Activated B cell treated with CpG ODN at 0.5 μM for 24 hours (primary cell): Measurements from ENCODE around the gene ASTN2. TPM values are rescaled to one million over a fixed set of nuclear protein-coding genes. Genes with fewer than 3 reads are reported as not detected.
A peak's percentile ranks its signal among the peaks of the same experiment; 100 is the strongest.

Experiments
- ATAC-seq: fragments of 200-7000 bp; cut with Tn5 transposase; one replicate; pipeline ENCODE4 v1.10.0; 2021; ENCODE audit warnings: low read depth, mild to moderate bottlenecking, moderate library complexity
- CTCF ChIA-PET: fragments of 350-600 bp; sonication (Branson Sonifier 250); formaldehyde crosslinking; loops from one replicate; lab custom pipeline; 2021; ENCODE audit warnings: antibody characterized with exemption; lab: Charles Lee
- POLR2A ChIA-PET: fragments of 350-600 bp; sonication (Branson Sonifier 250); formaldehyde crosslinking; loops from one replicate; lab custom pipeline; 2021; ENCODE audit warnings: antibody characterized with exemption; lab: Charles Lee
- DNase-seq: peaks from one replicate; pipeline ENCODE4 v3.0.0; 2022
- H3K27ac Mint-ChIP-seq: one replicate; pipeline ENCODE4 v1.8.0; 2020; ENCODE audit warnings: mixed read lengths
- H3K27me3 Mint-ChIP-seq: one replicate; pipeline ENCODE4 v1.8.0; 2021; ENCODE audit warnings: mixed read lengths
- H3K36me3 Mint-ChIP-seq: one replicate; pipeline ENCODE4 v1.8.0; 2021; ENCODE audit warnings: low read depth, mixed read lengths
- H3K4me1 Mint-ChIP-seq: one replicate; pipeline ENCODE4 v1.8.0; 2021; ENCODE audit warnings: mixed read lengths
- H3K4me3 Mint-ChIP-seq: one replicate; pipeline ENCODE4 v1.8.0; 2020; ENCODE audit warnings: mild to moderate bottlenecking, mixed read lengths
- H3K9me3 Mint-ChIP-seq: one replicate; pipeline ENCODE4 v1.8.0; 2020; ENCODE audit warnings: mixed read lengths
- intact Hi-C: fragments of 100-400 bp; cut with micrococcal nuclease; formaldehyde crosslinking; loops from one replicate; pipeline ENCODE4 v1.15.1; 2024
- total RNA-seq: library from RNA; stranded (reverse); gene quantifications from 2 replicates; pipeline ENCODE4 v1.2.3, GENCODE V29; 2022
- TF ChIP-seq, protein P1 (sequence below): fragments of 200-600 bp; IDR thresholded peaks from one replicate; pipeline ENCODE4 v1.8.0; 2022; ENCODE audit warnings: antibody characterized with exemption, mild to moderate bottlenecking

The ASTN2 gene
- total RNA-seq, 1 donor from 2014 or later = 2.3 TPM

DNA sequence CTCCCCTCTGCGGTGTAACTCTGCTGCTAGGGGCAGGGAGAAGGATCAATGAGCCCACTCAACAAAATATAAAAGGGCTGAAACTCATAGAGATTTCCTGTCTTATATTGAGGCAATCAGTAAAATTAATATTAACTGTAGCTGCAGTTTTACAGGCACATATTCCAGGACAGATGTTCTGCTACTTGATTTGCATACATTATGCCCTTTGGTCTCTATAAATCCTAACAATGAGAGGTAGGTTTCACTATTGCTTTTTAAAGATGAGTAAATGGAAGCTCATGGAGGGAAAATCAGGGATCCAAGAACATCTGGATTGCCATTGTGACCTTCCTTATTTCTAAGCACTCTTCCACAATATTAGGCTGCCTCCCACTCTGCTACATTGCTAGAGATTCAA lies 751.3 kb downstream of the ASTN2 start:
- H3K36me3 Mint-ChIP-seq = no peaks in the 10 kb centered on the region
- no peak overlapping the region for H3K4me3 Mint-ChIP-seq
- ATAC-seq (no peak), DNase-seq (no peak)
- CTCF ChIA-PET = no interaction called here
- H3K27me3 Mint-ChIP-seq = no peaks in the 10 kb centered on the region
- H3K27ac Mint-ChIP-seq = no peak overlapping the region
- POLR2A ChIA-PET = no interaction called here
- intact Hi-C loops = loop anchor here (10.0 kb wide), 1 partner anchor 1649 kb away; no protein-coding TSS in a partner anchor
- TF ChIP-seq, protein P1, sequence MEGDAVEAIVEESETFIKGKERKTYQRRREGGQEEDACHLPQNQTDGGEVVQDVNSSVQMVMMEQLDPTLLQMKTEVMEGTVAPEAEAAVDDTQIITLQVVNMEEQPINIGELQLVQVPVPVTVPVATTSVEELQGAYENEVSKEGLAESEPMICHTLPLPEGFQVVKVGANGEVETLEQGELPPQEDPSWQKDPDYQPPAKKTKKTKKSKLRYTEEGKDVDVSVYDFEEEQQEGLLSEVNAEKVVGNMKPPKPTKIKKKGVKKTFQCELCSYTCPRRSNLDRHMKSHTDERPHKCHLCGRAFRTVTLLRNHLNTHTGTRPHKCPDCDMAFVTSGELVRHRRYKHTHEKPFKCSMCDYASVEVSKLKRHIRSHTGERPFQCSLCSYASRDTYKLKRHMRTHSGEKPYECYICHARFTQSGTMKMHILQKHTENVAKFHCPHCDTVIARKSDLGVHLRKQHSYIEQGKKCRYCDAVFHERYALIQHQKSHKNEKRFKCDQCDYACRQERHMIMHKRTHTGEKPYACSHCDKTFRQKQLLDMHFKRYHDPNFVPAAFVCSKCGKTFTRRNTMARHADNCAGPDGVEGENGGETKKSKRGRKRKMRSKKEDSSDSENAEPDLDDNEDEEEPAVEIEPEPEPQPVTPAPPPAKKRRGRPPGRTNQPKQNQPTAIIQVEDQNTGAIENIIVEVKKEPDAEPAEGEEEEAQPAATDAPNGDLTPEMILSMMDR = no peak
- no peaks in the 10 kb centered on the region for H3K9me3 Mint-ChIP-seq
- no peaks in the 10 kb centered on the region for H3K4me1 Mint-ChIP-seq

DNA sequence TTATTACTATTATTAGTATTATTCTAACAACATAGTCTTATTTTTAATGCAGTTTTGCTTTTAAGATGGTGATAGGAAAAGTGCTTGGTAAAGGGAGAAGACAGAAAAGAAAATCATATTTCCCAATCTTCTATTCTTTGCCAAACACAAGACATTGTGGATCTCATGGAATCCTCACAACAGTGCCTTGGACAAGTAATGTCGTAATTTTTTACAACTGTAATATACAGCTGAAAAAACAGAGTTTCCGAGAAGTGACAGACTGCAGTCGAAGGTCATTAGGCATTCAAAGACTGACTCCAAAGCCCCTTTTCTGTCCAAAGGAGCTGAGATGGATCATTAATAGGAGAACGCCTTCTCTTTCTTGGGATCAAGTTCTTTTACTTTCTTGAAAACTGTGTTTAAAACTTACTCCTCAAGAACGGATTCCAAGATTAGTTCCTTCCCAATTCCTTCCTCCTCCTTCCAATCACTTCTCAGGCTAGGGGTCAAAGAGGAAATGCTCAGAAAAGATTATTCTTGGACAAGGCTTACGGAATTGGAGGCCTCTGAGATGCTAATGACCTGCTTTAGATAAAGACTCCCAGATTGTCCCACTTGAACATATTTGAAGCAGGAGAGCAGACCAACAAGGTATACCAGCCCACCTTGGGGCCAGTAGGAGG lies 752.1 kb downstream of the ASTN2 start:
- ChIA-PET CTCF (no interaction called here), POLR2A (no interaction called here)
- Mint-ChIP-seq H3K4me1 (no peaks in the 10 kb centered on the region), H3K36me3 (no peaks in the 10 kb centered on the region), H3K27ac (no peak overlapping the region), H3K27me3 (no peaks in the 10 kb centered on the region), H3K4me3 (no peak overlapping the region), H3K9me3 (no peaks in the 10 kb centered on the region)
- no peak for ATAC-seq
- intact Hi-C loops = loop anchor here (10.0 kb wide), 1 partner anchor 1648 kb away; no protein-coding TSS in a partner anchor
- no peak for DNase-seq
- TF ChIP-seq, protein P1 = no peak

DNA sequence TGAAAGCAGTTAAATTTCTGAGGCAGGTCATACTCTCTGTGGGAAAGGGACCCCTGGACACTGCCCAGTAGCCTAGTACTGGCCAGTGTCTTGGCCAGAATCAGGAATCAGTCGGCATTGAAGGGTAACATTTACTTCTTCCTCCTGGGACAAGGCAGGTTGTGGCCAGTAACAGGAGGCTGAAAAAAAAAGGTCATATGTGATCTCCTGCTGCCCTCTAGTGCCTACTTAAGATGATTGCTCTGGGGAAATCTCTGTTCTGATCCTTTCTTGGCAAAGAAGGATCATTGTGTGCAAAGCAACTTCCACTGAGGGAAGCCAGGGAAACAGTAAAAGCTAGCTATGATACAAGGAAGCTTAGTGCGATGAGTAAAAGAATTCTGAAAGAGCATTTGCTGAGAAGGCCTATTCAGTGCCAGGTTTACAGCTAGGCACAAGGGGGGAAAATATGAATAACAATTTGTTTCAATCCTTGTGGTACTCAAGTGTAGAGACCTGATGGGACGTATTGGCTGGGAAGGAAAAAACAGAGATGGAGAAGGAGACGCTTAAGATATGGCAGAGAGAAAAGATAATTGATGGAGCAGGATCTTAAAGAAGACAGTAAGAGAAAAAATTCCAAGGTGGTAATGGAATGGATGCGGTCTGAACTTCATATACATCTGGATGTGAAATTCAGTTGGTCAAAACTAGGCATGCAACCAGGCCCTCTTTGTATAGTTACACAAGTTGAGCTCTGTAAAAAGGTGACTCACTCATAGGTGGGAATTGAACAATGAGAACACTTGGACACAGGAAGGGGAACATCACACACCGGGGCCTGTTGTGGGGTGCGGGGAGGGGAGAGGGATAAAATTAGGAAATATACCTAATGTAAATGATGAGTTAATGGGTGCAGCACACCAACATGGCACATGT lies 753.6 kb downstream of the ASTN2 start:
- ChIA-PET POLR2A (no interaction called here), CTCF (interaction anchor here (0.5 to 1.2 kb wide), 5 partner anchors 12 to 1708 kb away, joined by 3 to 4 read pairs (median 3); no protein-coding TSS in a partner anchor)
- H3K27ac Mint-ChIP-seq = no peak overlapping the region
- ATAC-seq (peak; percentile 49), DNase-seq (no peak)
- no peak overlapping the region for H3K4me3 Mint-ChIP-seq
- TF ChIP-seq, protein P1 = no peak
- intact Hi-C loops = loop anchor here (1.0 to 10.0 kb wide), 3 partner anchors 166 to 1922 kb away; no protein-coding TSS in a partner anchor
- H3K27me3 Mint-ChIP-seq = no peaks in the 10 kb centered on the region
- H3K9me3 Mint-ChIP-seq = no peaks in the 10 kb centered on the region
- no peaks in the 10 kb centered on the region for H3K4me1 Mint-ChIP-seq
- H3K36me3 Mint-ChIP-seq = no peaks in the 10 kb centered on the region

DNA sequence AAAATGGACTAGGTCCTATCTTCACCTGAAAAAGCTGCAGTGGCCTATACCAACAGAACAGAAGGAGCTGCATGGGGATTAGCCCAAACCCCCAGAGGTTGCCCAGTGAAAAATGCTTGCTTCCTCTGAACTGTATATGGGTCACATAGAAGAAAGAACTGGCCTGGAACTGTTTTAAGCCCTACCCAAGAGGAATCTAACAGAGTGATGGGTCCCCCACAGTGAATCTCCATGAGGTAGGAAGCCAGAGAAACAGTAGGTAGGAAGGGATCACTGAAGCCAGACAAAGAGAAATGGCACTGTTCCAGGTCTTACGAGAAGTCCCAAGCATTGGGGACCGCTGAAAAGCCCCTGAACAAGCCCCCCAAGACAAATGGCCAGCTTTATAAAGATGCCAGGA lies 756.6 kb downstream of the ASTN2 start:
- ATAC-seq = no peak
- H3K27me3 Mint-ChIP-seq = no peaks in the 10 kb centered on the region
- no peaks in the 10 kb centered on the region for H3K9me3 Mint-ChIP-seq
- TF ChIP-seq, protein P1 = no peak
- no peaks in the 10 kb centered on the region for H3K4me1 Mint-ChIP-seq
- intact Hi-C loops = no loop called here
- H3K4me3 Mint-ChIP-seq = no peak overlapping the region
- ChIA-PET POLR2A (no interaction called here), CTCF (no interaction called here)
- DNase-seq = no peak
- no peak overlapping the region for H3K27ac Mint-ChIP-seq
- no peaks in the 10 kb centered on the region for H3K36me3 Mint-ChIP-seq

DNA sequence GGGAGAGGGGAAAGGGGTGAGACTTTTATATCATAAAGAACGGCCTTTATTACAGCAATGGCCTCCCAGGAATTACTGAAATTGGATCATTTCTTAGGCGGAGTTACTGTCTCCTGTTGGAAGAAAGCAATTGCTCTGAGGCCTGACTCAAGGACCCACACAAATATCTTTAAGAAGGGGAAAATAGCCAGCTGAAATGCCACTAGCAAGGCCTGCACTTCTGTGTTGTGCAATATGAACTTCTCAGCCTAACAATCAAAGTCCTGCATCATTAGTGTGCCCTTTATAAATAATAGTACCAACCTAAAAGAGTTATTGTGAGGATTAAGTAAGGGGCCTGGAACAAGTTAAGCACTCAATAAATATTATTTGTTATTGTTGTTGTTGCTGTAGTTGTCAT lies 757.9 kb downstream of the ASTN2 start:
- no peak overlapping the region for H3K27ac Mint-ChIP-seq
- no peaks in the 10 kb centered on the region for H3K9me3 Mint-ChIP-seq
- ChIA-PET CTCF (no interaction called here), POLR2A (no interaction called here)
- no peaks in the 10 kb centered on the region for H3K27me3 Mint-ChIP-seq
- ATAC-seq = no peak
- TF ChIP-seq, protein P1 = no peak
- intact Hi-C loops = no loop called here
- no peaks in the 10 kb centered on the region for H3K36me3 Mint-ChIP-seq
- DNase-seq = no peak
- no peak overlapping the region for H3K4me3 Mint-ChIP-seq
- H3K4me1 Mint-ChIP-seq = no peaks in the 10 kb centered on the region
